Chondrocyte (in vitro differentiated cells): ENCODE data around the gene C12orf43. TPM values are rescaled to one million over a fixed set of nuclear protein-coding genes. Genes with fewer than 3 reads are reported as not detected.

Source experiments
- DNase-seq: peaks from one replicate; pipeline ENCODE4 v3.0.0; 2021; ENCODE audit warnings: mixed read lengths, low spot score
- H3K27ac Mint-ChIP-seq: one replicate; pipeline ENCODE4 v1.8.0; 2021; ENCODE audit warnings: mild to moderate bottlenecking, moderate library complexity, mixed read lengths; ENCODE audit not compliant: unreplicated experiment
- H3K27me3 Mint-ChIP-seq: 2 replicates; pipeline ENCODE4 v1.8.0; 2021; ENCODE audit warnings: low read depth, mixed read lengths
- H3K36me3 Mint-ChIP-seq: 2 replicates; pipeline ENCODE4 v1.8.0; 2021; ENCODE audit warnings: low read depth, mixed read lengths
- H3K4me1 Mint-ChIP-seq: 2 replicates; pipeline ENCODE4 v1.8.0; 2021; ENCODE audit warnings: low read depth, mild to moderate bottlenecking, mixed read lengths
- H3K4me3 Mint-ChIP-seq: one replicate; pipeline ENCODE4 v1.8.0; 2021; ENCODE audit warnings: mild to moderate bottlenecking, moderate library complexity, mixed read lengths; ENCODE audit not compliant: unreplicated experiment
- H3K9me3 Mint-ChIP-seq: 2 replicates; pipeline ENCODE4 v1.8.0; 2021; ENCODE audit warnings: low read depth, mixed read lengths
- total RNA-seq: library from RNA; stranded (reverse); gene quantifications from 3 replicates; pipeline ENCODE4 v1.2.1, GENCODE V29; 2021
- TF ChIP-seq, protein P1 (sequence below): fragments of 200-600 bp; sonication (generic); IDR thresholded peaks from 2 replicates; pipeline ENCODE4 v1.5.0; 2021; ENCODE audit warnings: antibody characterized with exemption, mild to moderate bottlenecking, moderate library complexity

C12orf43 gene
- total RNA-seq, 1 donor from 2014 or later = 14.1 TPM

DNA sequence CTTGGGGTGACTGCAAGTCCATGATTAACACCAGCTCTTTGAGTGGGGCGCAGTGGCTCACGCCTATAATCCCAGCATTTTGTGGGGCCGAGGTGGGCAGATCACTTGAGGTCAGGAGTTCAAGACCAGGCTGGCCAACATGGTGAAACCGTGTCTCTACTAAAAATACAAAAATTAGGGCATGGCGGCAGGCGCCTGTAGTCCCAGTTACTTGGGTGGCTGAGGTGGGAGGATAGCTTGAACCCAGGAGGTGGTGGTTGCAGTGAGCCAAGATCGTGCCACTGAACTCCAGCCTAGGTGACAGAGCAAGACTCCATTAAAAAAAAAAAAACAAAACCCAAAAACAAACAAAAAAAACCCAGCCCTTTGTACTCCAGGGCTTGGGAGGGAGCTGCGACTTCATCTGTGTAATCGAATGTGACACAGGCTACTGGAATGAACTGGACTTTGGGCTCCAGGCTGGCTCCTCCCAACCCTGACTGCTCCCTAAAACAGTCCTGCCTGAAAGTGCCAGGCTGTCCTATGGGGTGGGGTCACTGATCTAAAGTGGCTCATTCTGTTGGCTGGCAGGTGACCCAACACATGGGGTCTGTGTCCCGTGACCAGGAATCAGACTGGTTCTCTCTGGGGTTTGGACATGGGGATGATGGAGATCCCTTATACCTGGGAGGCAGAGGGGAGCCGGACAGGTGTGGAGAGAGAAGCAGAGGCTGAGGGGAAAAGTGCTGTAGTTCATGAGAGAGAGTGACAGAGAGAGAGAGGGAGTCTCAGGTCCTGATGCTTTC, 9.3 kb upstream of the C12orf43 start:
- Mint-ChIP-seq H3K4me1 (no peaks in the 10 kb centered on the region), H3K27ac (no peak overlapping the region), H3K9me3 (no peaks in the 10 kb centered on the region), H3K27me3 (peaks cover 3% of the 10 kb centered on the region), H3K4me3 (no peak overlapping the region), H3K36me3 (no peaks in the 10 kb centered on the region)
- DNase-seq = no peak
- TF ChIP-seq, protein P1, sequence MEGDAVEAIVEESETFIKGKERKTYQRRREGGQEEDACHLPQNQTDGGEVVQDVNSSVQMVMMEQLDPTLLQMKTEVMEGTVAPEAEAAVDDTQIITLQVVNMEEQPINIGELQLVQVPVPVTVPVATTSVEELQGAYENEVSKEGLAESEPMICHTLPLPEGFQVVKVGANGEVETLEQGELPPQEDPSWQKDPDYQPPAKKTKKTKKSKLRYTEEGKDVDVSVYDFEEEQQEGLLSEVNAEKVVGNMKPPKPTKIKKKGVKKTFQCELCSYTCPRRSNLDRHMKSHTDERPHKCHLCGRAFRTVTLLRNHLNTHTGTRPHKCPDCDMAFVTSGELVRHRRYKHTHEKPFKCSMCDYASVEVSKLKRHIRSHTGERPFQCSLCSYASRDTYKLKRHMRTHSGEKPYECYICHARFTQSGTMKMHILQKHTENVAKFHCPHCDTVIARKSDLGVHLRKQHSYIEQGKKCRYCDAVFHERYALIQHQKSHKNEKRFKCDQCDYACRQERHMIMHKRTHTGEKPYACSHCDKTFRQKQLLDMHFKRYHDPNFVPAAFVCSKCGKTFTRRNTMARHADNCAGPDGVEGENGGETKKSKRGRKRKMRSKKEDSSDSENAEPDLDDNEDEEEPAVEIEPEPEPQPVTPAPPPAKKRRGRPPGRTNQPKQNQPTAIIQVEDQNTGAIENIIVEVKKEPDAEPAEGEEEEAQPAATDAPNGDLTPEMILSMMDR = no peak

- H3K36me3 Mint-ChIP-seq = no peaks in the 10 kb centered on the region
- no peak for DNase-seq
- H3K4me3 Mint-ChIP-seq = no peak overlapping the region
- no peaks in the 10 kb centered on the region for H3K9me3 Mint-ChIP-seq
- no peaks in the 10 kb centered on the region for H3K4me1 Mint-ChIP-seq
- TF ChIP-seq, protein P1 = no peak
- peaks cover 7% of the 10 kb centered on the region for H3K27me3 Mint-ChIP-seq
- H3K27ac Mint-ChIP-seq = no peak overlapping the region
These were observed 7.5 kb upstream of the C12orf43 start for GRCh38 chr12:121023799-121024198.

DNA sequence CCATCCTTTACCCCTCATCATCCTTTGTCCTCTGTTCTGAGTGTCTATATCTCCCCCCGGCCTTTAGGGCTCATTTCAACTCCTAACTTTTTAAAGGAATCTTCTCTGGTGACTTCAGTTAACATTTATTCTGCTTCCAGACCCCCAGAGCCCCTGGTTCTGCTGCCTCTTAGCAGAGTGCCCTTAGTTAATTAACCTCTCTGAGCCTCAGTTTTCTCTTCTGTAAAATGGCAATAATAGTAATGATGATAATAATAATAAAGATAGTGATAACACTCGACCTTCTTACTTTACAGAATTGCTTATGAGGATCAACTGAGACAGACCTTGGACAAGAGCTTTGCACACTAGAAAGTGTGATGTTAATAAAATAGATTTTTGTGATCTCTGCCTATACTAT, 6.4 kb upstream of the C12orf43 start:
- Mint-ChIP-seq H3K36me3 (no peaks in the 10 kb centered on the region), H3K4me3 (no peak overlapping the region), H3K9me3 (no peaks in the 10 kb centered on the region), H3K4me1 (no peaks in the 10 kb centered on the region), H3K27me3 (peaks cover 7% of the 10 kb centered on the region), H3K27ac (no peak overlapping the region)
- TF ChIP-seq, protein P1 = no peak
- no peak for DNase-seq

DNA sequence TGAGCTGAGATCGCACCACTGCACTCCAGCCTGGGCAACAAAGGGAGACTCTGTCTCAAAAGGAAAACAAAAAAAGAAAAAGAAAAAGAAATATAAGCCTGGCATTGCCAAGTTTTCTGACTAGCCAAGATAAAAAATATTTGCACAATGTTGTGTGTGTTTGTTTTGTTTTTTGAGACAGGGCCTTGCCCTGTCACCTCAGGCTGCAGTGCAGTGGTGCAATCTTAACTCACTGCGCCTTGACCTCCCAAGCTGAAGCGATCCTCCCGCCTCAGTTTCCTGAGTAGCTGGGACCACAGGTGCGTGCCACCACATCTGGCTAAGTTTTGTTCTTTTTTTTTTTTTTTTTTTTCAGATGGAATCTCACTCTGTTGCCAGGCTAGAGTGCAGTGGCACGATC, 5.5 kb upstream of the C12orf43 start:
- no peaks in the 10 kb centered on the region for H3K4me1 Mint-ChIP-seq
- H3K27me3 Mint-ChIP-seq = peaks cover 4% of the 10 kb centered on the region
- H3K9me3 Mint-ChIP-seq = no peaks in the 10 kb centered on the region
- TF ChIP-seq, protein P1 = no peak
- no peaks in the 10 kb centered on the region for H3K36me3 Mint-ChIP-seq
- no peak overlapping the region for H3K27ac Mint-ChIP-seq
- H3K4me3 Mint-ChIP-seq = no peak overlapping the region
- DNase-seq = no peak

DNA sequence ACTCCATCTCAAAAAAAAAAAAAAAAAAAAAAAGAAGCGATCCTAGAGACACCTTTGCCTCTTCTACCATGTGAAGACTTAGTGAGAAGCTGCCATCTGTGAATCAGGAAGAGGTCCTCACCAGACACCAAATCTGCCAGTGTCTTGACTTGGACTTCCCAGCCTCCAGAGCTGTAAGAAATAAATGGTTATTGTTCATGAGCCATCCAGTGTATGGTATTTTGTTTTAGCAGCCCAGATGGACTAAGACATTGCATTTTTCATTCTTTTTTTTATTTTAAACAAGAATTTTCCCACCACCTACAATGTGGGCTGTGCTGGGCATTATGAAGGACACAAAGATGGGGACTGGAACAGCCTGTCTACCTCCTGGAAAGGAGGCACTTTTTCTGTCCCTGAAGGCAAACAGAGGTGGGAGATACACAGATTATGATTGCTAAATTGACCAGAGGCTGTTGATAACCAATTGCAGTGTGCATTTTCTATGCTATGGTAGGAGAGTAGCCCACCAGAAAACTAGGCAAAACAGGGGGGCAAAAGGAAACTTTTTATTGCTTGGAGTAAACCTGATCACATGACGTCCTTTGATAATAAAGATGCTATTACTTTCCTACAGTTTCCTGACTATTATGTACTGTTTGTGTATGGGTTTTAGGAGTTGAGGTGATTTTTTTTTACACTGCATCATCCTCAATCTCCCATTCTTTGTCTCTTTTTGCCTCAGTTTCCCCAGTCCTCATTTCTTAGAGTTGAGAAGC, 2.8 kb upstream of the C12orf43 start:
- H3K4me1 Mint-ChIP-seq = peaks cover 17% of the 10 kb centered on the region
- H3K9me3 Mint-ChIP-seq = no peaks in the 10 kb centered on the region
- DNase-seq = no peak
- H3K27me3 Mint-ChIP-seq = peaks cover 4% of the 10 kb centered on the region
- TF ChIP-seq, protein P1 = no peak
- H3K4me3 Mint-ChIP-seq = no peak overlapping the region
- H3K36me3 Mint-ChIP-seq = no peaks in the 10 kb centered on the region
- no peak overlapping the region for H3K27ac Mint-ChIP-seq
